Gastrocnemius medialis (tissue), 4 donors: ENCODE measurements around the gene PDIA2. TPM values are rescaled to one million over a fixed set of nuclear protein-coding genes. Genes with fewer than 3 reads are reported as not detected.
"Not testable (repeated sequence)": the region's sequence is repeated elsewhere in the genome, so short reads cannot be mapped to it uniquely, and the experiment has no call there.

Experiments
- ATAC-seq, 2 donors: fragments of 150-250 bp; one replicate each; pipeline ENCODE4 v1.9.1; 2016
- DNase-seq, 2 donors: peaks; one replicate each; pipeline ENCODE4 v3.0.0-alpha.2; 2019
- H3K27ac ChIP-seq, 4 donors: fragments of 200-600 bp; sonication (generic); 1 replicate in 1 of 4; 2 replicates in 3 of 4; pipeline ENCODE4 v1.5.1; 2016 to 2018; ENCODE audit warnings: mild to moderate bottlenecking in 2 of 4, moderate library complexity in 1 of 4
- H3K27me3 ChIP-seq, 3 donors: fragments of 200-600 bp; sonication (generic) in 2 of 3; 1 replicate in 1 of 3; 2 replicates in 2 of 3; pipeline versions ENCODE4 v1.5.1 to v1.6.0; 2016 to 2019; ENCODE audit warnings: mild to moderate bottlenecking in 1 of 3, moderate library complexity in 1 of 3
- H3K36me3 ChIP-seq, 2 donors: fragments of 200-600 bp; sonication (generic) in 1 of 2; one replicate each; pipeline ENCODE4 v1.5.1; 2017 to 2018
- H3K4me1 ChIP-seq, 2 donors: fragments of 200-600 bp; sonication (generic) in 1 of 2; one replicate each; pipeline ENCODE4 v1.5.1; 2016 to 2017; ENCODE audit warnings: mild to moderate bottlenecking in 2 of 2
- H3K4me3 ChIP-seq, 4 donors: fragments of 200-600 bp; sonication (generic) in 3 of 4; 1 replicate in 1 of 4; 2 replicates in 3 of 4; pipeline ENCODE4 v1.5.1; 2016 to 2019; ENCODE audit warnings: mild to moderate bottlenecking in 2 of 4
- H3K9me3 ChIP-seq, 3 donors: fragments of 200-600 bp; sonication (generic) in 2 of 3; 1 replicate in 1 of 3; 2 replicates in 2 of 3; pipeline ENCODE4 v1.5.1; 2016 to 2019
- POLR2A ChIP-seq, 2 donors: fragments of 450-650 bp; IDR thresholded peaks; one replicate each; pipeline ENCODE4 v1.6.1; 2017; ENCODE audit warnings: antibody characterized with exemption in 2 of 2, mild to moderate bottlenecking in 2 of 2, moderate library complexity in 2 of 2
- in situ Hi-C, 4 donors: fragments of 200-750 bp; cut with MboI; loops; one replicate each; pipeline versions ENCODE4 v1.15.0 to v1.8.0; 2017; ENCODE audit warnings: low sequenced_read_pairs in 4 of 4
- intact Hi-C: fragments of 100-400 bp; cut with DNase I; formaldehyde crosslinking; loops from one replicate; pipeline ENCODE4 v1.15.1; 2023; ENCODE audit warnings: low total_unique reads
- total RNA-seq, 4 donors: library from RNA; depleted of rRNA; stranded (reverse); fragments of >200 nt; gene quantifications; one replicate each; pipeline versions ENCODE4 v1.1.0 to v1.2.3, GENCODE V29; 2016
- TF ChIP-seq, protein P1 (sequence below), 5 experiments: fragments of 450-650 bp in 3 of 5; fragments of 200-600 bp in 2 of 5; sonication (generic) in 2 of 5; IDR thresholded peaks in 4 of 5; conservative IDR thresholded peaks in 1 of 5; 1 replicate in 4 of 5; 2 replicates in 1 of 5; pipeline ENCODE4 v1.5.1; 2016 to 2019; ENCODE audit warnings: antibody characterized with exemption in 5 of 5, mild to moderate bottlenecking in 3 of 5, moderate library complexity in 3 of 5

The PDIA2 gene
- total RNA-seq, 4 donors from 2014 or later: 2.2 TPM; not detected in 3

- TF ChIP-seq, protein P1, sequence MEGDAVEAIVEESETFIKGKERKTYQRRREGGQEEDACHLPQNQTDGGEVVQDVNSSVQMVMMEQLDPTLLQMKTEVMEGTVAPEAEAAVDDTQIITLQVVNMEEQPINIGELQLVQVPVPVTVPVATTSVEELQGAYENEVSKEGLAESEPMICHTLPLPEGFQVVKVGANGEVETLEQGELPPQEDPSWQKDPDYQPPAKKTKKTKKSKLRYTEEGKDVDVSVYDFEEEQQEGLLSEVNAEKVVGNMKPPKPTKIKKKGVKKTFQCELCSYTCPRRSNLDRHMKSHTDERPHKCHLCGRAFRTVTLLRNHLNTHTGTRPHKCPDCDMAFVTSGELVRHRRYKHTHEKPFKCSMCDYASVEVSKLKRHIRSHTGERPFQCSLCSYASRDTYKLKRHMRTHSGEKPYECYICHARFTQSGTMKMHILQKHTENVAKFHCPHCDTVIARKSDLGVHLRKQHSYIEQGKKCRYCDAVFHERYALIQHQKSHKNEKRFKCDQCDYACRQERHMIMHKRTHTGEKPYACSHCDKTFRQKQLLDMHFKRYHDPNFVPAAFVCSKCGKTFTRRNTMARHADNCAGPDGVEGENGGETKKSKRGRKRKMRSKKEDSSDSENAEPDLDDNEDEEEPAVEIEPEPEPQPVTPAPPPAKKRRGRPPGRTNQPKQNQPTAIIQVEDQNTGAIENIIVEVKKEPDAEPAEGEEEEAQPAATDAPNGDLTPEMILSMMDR (IDR thresholded peaks at IDR 0.05 in 4 of 5, conservative IDR thresholded peaks at IDR 0.05 in 1 of 5): no peak
- TF ChIP-seq POLR2A (IDR thresholded peaks at IDR 0.05): no peak
- Histone ChIP-seq H3K4me1 (peaks cover 0 to 4% of the 10 kb centered on the region in 2 donors), H3K9me3 (no peaks in the 10 kb centered on the region), H3K36me3 (peaks cover 0 to 49% of the 10 kb centered on the region in 2 donors), H3K27me3 (no peaks in the 10 kb centered on the region), H3K4me3 (no peak overlapping the region), H3K27ac (no peak overlapping the region)
- intact Hi-C loops (no loop called here), in situ Hi-C loops (no loop called here)
- ATAC-seq (no peak), DNase-seq (no peak)
Observed at GRCh38 chr16:265002-265529, 17.9 kb upstream of the PDIA2 start.

- ATAC-seq (peak; percentile 44 to 45), DNase-seq (no peak)
- intact Hi-C loops: no loop called here
- Histone ChIP-seq H3K4me1 (peaks cover 0 to 4% of the 10 kb centered on the region in 2 donors), H3K4me3 (no peak overlapping the region), H3K27me3 (no peaks in the 10 kb centered on the region), H3K27ac (peak overlapping the region in 2 of 4 donors; percentile 26 to 48), H3K9me3 (no peaks in the 10 kb centered on the region), H3K36me3 (peaks cover 0 to 43% of the 10 kb centered on the region in 2 donors)
- in situ Hi-C loops: no loop called here
- TF ChIP-seq, protein P1 (IDR thresholded peaks at IDR 0.05 in 4 of 5, conservative IDR thresholded peaks at IDR 0.05 in 1 of 5): no peak
- no peak for TF ChIP-seq POLR2A (IDR thresholded peaks at IDR 0.05)
Observed at GRCh38 chr16:265711-266110, 17.3 kb upstream of the PDIA2 start.

- Histone ChIP-seq H3K27me3 (no peaks in the 10 kb centered on the region), H3K36me3 (peaks cover 0 to 35% of the 10 kb centered on the region in 2 donors), H3K27ac (no peak overlapping the region), H3K4me3 (no peak overlapping the region), H3K9me3 (no peaks in the 10 kb centered on the region), H3K4me1 (peaks cover 0 to 4% of the 10 kb centered on the region in 2 donors)
- ATAC-seq (no peak), DNase-seq (no peak)
- in situ Hi-C loops: no loop called here
- TF ChIP-seq, protein P1 (IDR thresholded peaks at IDR 0.05 in 4 of 5, conservative IDR thresholded peaks at IDR 0.05 in 1 of 5): no peak
- no peak for TF ChIP-seq POLR2A (IDR thresholded peaks at IDR 0.05)
- intact Hi-C loops: no loop called here
Observed at GRCh38 chr16:266258-267164, 16.5 kb upstream of the PDIA2 start.

DNA sequence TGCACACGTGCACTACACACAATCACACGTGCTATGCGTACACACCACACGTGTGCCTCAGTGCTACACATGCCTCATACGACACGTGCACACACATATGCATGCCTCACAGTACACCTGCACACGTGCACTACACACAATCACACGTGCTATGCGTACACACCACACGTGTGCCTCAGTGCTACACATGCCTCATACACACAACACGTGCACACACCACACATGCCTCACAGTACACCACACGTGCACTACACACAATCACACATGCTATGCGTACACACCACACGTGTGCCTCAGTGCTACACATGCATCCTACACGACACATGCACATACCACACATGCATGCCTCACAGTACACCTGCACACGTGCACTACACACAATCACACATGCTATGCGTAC, 15.4 kb upstream of the PDIA2 start:
- in situ Hi-C loops, H3K27ac ChIP-seq, H3K27me3 ChIP-seq, H3K4me3 ChIP-seq, H3K9me3 ChIP-seq, H3K4me1 ChIP-seq, intact Hi-C loops, ATAC-seq, DNase-seq: not testable (repeated sequence)
- H3K36me3 ChIP-seq: peaks cover 0 to 24% of the 10 kb centered on the region in 2 donors
